G401 (cell line): ENCODE measurements around the gene CYB561. TPM values are rescaled to one million over a fixed set of nuclear protein-coding genes. Genes with fewer than 3 reads are reported as not detected.
A peak's percentile ranks its signal among the peaks of the same experiment; 100 is the strongest.
"Not testable (repeated sequence)": the region's sequence is repeated elsewhere in the genome, so short reads cannot be mapped to it uniquely, and the experiment has no call there.

Experiments used
- DNase-seq: peaks from one replicate; pipeline ENCODE4 v3.0.0-alpha.2; 2015; ENCODE audit warnings: low spot score
- in situ Hi-C: cut with HindIII; loops from 2 replicates; pipeline ENCODE4 v1.10.0; 2016; ENCODE audit warnings: low sequenced_read_pairs, mixed read lengths
- total RNA-seq: library from RNA; depleted of rRNA; stranded (reverse); fragments of >200 nt; shearing (Covaris generic); gene quantifications from 2 replicates; pipeline ENCODE4 v1.2.3, GENCODE V29; 2014

CYB561 gene
- total RNA-seq, 1 experiment from 2014 or later: not detected

- DNase-seq: no peak
- in situ Hi-C loops: no loop called here
These were observed 34.2 kb upstream of the CYB561 start for GRCh38 chr17:63480192-63480784.

- DNase-seq: no peak
- in situ Hi-C loops: no loop called here
These were observed 33.5 kb upstream of the CYB561 start for GRCh38 chr17:63479495-63480184.

- in situ Hi-C loops: no loop called here
- DNase-seq: peak; percentile 38
These were observed 32.8 kb upstream of the CYB561 start for GRCh38 chr17:63478814-63479494.

DNA sequence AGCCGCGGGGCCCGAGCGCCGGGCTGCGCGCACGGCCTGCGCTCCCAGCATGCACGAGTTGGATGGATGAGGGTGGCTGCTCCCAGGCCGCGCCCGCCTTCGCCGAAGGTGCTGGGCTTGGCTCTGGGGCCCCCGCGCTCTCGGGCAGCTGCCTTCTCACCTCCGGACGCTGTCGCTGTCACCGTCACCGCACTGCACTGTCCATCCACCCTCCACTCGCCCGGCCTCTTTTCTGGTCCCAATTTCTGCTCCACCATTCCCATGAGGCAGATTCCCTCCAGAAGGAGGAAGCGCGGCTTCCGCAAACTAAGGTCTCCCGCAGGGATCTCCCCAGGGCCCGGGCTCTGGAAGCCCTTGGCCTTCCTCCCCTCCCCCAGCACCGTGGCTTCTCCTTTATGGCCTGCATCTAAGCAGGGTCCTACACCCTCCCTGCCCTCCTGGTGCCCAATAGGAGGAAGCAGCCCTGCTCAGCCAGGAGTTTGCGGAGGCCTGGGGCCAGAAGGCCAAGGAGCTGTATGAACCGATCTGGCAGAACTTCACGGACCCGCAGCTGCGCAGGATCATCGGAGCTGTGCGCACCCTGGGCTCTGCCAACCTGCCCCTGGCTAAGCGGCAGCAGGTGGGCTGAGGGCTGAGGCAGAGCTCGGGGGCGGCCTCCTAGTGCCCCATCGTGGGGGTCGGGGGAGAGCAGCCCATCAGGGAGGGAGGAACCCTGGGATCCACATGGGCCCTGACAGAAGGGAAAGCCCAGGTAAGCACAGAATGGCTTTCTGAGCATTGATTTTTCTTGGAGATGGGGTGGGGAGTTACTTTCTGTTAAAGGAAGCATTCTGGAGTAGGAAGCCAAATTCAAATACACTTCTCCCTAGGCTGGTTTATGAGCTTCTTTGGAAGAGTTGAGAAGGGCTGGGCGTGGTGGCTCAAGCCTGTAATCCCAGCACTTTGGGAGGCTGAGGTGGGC lies 31.7 kb upstream of the CYB561 start:
- in situ Hi-C loops: no loop called here
- DNase-seq: peak; percentile 9

DNA sequence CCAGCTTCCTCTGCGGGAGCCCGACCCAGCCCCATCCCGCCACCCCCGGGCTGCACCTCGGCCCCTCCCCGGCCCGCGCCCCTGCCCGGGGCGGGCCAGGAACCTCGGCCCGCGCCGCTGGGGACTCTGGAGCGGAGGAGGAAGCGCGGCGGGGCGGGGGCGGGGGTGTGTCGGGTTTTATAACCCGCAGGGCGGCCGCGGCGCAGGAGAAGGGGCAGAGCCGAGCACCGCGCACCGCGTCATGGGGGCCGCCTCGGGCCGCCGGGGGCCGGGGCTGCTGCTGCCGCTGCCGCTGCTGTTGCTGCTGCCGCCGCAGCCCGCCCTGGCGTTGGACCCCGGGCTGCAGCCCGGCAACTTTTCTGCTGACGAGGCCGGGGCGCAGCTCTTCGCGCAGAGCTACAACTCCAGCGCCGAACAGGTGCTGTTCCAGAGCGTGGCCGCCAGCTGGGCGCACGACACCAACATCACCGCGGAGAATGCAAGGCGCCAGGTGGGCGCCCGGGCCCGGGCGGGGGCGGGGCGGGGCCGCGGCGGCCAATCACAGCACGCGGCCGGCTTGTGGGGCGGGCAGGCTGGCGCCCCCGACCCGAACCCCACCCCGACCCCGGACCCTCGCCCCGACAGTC lies 30.9 kb upstream of the CYB561 start, which contains the start of gene ACE:
Gene ACE, plus strand, starts transcription at position 208 of the 626 bp plus-strand sequence. Its CDS starts 34 bp downstream, at position 242.
- peak; percentile 30 for DNase-seq

GRCh38 chr17:63476459-63476853 lies 30.4 kb upstream of the CYB561 start:
- in situ Hi-C loops: no loop called here
- DNase-seq: no peak

More for the DNA sequence above, 30.9 kb upstream of the CYB561 start, which contains the start of gene ACE:
- in situ Hi-C loops: no loop called here

DNA sequence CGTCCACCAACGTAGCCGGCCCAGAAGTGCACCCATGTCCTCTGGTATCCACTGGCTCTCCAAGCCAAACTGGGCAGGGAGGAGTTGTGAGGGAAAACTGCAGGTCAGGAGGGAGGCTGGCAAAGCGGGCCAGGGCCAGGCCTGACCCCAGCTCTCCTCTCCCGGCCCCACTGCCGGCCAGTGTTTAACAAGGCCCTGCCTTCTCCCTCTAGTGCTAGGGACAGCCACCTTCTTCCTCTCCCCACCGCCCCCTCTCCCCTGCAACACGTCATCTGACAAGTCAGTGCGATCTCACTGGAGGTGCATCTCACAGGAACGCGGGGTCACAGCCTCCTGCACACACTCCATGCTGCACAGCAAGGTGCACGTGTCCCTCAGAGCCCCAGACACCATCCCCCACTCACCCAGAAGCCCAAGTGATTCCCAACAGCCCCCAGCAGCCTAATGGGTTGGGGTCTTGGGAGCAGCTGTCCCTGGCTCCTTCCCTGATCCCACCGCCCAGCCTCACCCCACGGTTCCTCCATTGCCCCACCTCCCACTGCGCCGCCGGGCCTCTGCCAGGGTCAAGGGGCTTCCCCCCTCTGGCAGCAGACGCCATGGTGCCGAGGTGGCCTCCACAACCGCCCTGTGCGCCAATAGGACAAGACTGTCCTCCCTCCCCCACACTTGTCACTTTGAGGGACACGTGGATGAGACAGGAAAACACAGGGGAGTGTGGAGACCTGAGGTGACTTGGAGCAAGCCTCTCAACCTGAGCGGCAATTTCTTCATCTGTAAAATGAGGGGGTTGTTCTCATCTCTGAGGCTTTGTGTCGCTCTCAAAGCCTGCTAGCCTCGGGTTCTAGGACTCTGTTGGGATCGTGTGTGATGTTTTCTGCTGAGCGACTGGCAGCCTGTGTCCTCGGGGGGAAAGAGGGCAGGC lies 29.6 kb upstream of the CYB561 start:
- DNase-seq: no peak
- in situ Hi-C loops: no loop called here

DNA sequence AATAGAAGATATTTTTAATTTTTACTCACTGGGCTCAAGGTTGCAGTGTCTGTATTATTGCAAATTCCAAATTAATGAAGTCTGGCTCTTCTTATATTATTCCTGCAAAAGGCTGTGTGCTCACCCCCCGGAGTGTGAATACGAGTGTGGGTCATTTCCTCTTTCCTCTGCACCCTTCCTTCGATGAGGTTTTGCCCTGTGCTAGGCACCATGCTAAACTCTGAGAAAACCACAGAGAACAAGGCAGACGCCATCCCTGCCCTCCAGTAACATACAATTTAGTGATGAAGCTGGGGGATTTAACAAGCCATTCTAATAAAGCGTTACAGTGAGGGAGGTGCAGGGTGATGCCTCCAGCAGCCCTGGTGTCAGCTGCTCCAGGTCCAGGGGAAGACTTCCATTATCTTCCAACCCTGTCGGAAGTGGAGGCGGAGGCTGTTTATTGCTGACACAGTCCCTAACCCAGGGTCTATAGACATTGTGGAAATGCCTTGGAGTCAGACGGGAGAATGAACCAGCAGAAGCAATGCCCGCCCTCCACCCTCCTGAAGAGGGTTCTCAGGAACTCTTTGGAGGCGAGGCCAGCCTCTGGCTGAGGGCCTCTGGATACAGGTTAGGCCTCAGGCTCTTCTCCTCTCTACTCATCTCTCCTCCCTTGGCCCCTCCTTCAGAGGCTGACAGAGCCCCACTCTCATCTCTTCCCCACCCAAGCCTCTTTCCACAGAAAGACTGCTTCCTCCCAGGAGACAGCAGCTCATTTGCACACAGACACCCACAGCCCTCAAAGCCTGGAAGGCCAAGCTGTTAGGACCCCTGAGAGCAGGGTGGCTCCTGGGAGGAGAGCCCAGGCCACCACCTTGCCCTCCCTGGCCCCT lies 28.7 kb upstream of the CYB561 start:
- in situ Hi-C loops: no loop called here
- DNase-seq: no peak

GRCh38 chr17:63474174-63474573 lies 28.1 kb upstream of the CYB561 start:
- in situ Hi-C loops: no loop called here

GRCh38 chr17:63468099-63468498 lies 22.0 kb upstream of the CYB561 start:
- in situ Hi-C loops, DNase-seq: not testable (repeated sequence)

More at GRCh38 chr17:63474174-63474573, 28.1 kb upstream of the CYB561 start:
- no peak for DNase-seq

- no peak for DNase-seq
- in situ Hi-C loops: no loop called here
These were observed 18.7 kb upstream of the CYB561 start for GRCh38 chr17:63464691-63465236.

DNA sequence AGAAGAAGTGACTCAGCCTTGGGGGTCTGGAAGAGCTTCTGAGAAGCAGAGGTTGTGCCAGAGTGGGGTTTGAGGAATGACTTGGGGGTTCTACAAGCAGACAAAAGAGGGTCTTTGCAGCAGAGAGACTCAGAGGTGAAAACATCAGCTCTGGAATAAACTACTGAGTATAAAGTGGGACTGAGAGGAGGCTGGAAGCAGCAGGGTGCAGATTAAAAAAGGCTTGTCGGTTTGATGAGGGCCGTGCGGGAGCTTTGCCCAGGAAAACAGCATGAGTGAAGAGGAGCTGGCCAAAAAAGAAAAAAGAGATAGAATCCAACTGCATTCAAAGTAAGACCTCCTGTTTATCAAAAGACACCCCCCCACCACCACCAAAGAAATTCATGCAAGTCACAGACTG lies 17.7 kb upstream of the CYB561 start:
- DNase-seq: no peak
- in situ Hi-C loops: no loop called here

DNA sequence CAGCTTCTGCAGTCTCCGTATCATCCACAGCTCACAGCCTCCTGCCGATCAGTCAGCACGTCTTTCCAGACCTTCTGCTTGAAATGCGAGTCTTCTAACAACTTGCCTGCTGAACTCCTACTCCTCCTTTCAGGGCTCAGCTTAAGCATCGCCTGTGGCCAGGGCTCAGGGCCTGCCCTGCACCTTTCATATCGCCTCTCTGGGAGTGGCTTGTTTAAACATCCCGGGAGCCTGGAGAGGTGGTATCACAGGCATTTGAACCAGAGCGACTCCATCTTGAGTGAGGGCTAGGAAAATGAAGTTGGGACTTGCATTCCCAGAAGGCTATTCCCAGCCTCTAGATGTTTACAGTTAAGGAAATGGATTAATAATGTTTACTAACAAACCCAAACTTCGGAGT lies 13.9 kb upstream of the CYB561 start:
- DNase-seq: no peak

GRCh38 chr17:63458478-63458877 lies 12.4 kb upstream of the CYB561 start:
- DNase-seq: no peak
- in situ Hi-C loops: no loop called here

More for the DNA sequence above, 13.9 kb upstream of the CYB561 start:
- in situ Hi-C loops: no loop called here

GRCh38 chr17:63455417-63455816 lies 9.3 kb upstream of the CYB561 start:
- DNase-seq: no peak
- in situ Hi-C loops: no loop called here

- no peak for DNase-seq
- in situ Hi-C loops: no loop called here
These were observed 8.8 kb upstream of the CYB561 start for GRCh38 chr17:63454915-63455314.

DNA sequence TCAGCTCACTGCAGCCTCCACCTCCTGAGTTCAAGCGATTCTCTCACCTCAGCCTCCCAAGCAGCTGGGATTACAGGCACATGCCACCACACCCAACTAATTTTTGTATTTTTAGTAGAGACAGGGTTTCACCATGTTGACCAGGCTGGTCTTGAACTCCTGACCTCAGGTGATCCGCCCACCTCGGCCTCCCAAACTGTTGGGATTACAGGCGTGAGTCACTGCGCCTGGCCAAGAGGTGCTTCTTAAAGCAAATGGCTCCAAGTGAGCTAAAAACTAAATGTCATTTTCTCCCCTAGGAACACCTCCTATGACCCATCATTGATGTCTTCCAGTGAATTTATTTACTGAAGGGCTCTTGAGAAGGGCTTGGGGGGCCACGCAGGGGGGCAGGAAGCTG lies 8.3 kb upstream of the CYB561 start:
- DNase-seq, in situ Hi-C loops: not testable (repeated sequence)
